GM15510 (cell line): ENCODE results near the gene TRIM54.

ENCODE experiments used
- POLR2A ChIP-seq: IDR thresholded peaks from 3 replicates; pipeline ENCODE4 v1.6.1; 2011; ENCODE audit warnings: borderline replicate concordance; ENCODE audit not compliant: insufficient read length; ENCODE audit errors: extremely low read depth

TRIM54 gene

GRCh38 chr2:27264753-27265535 is 17.3 kb upstream of the TRIM54 start:
- no peak for TF ChIP-seq POLR2A

GRCh38 chr2:27265536-27265870 is 16.7 kb upstream of the TRIM54 start:
- TF ChIP-seq POLR2A, result no peak

GRCh38 chr2:27270131-27270530 is 12.1 kb upstream of the TRIM54 start:
- TF ChIP-seq POLR2A, result no peak

- TF ChIP-seq POLR2A, result no peak
Observed at GRCh38 chr2:27270670-27271069, 11.6 kb upstream of the TRIM54 start.

- no peak for TF ChIP-seq POLR2A
Observed at GRCh38 chr2:27271631-27272340, 10.4 kb upstream of the TRIM54 start.

- no peak for TF ChIP-seq POLR2A
Observed at GRCh38 chr2:27275211-27276150, 6.7 kb upstream of the TRIM54 start, which contains the start of gene DNAJC5G. Gene DNAJC5G, plus strand, starts transcription at chr2:27275433. Its CDS starts 1,296 bp downstream, at chr2:27276729.

GRCh38 chr2:27278010-27278409 is 4.2 kb upstream of the TRIM54 start:
- no peak for TF ChIP-seq POLR2A

GRCh38 chr2:27280826-27281225 is 1.4 kb upstream of the TRIM54 start:
- no peak for TF ChIP-seq POLR2A

- no peak for TF ChIP-seq POLR2A
Observed at GRCh38 chr2:27281442-27281841, 787 bp upstream of the TRIM54 start.

GRCh38 chr2:27282892-27283291 is 663 bp downstream of the TRIM54 start:
- TF ChIP-seq POLR2A, result no peak

GRCh38 chr2:27284996-27285395 is 2.8 kb downstream of the TRIM54 start:
- no peak for TF ChIP-seq POLR2A

GRCh38 chr2:27285481-27285880 is 3.3 kb downstream of the TRIM54 start:
- no peak for TF ChIP-seq POLR2A

- TF ChIP-seq POLR2A, result no peak
Observed at GRCh38 chr2:27288610-27289009, 6.4 kb downstream of the TRIM54 start.

GRCh38 chr2:27290549-27290948 is 8.3 kb downstream of the TRIM54 start:
- no peak for TF ChIP-seq POLR2A

GRCh38 chr2:27291865-27292264 is 9.6 kb downstream of the TRIM54 start:
- TF ChIP-seq POLR2A, result no peak
